NB4 (cell line): ENCODE measurements around the gene TP73.

Source experiments
- POLR2A ChIP-seq: IDR thresholded peaks from 2 replicates; pipeline ENCODE4 v1.6.1; 2011; ENCODE audit warnings: mild to moderate bottlenecking; ENCODE audit not compliant: insufficient read length; ENCODE audit errors: extremely low read depth
- TF ChIP-seq, protein P1 (sequence below): IDR thresholded peaks from one replicate; pipeline ENCODE4 v1.5.1; 2012; ENCODE audit warnings: low read depth, low read length
- TF ChIP-seq, protein P2 (sequence below): IDR thresholded peaks from 2 replicates; pipeline ENCODE4 v1.6.1; 2011; ENCODE audit warnings: low read depth, low read length

DNA sequence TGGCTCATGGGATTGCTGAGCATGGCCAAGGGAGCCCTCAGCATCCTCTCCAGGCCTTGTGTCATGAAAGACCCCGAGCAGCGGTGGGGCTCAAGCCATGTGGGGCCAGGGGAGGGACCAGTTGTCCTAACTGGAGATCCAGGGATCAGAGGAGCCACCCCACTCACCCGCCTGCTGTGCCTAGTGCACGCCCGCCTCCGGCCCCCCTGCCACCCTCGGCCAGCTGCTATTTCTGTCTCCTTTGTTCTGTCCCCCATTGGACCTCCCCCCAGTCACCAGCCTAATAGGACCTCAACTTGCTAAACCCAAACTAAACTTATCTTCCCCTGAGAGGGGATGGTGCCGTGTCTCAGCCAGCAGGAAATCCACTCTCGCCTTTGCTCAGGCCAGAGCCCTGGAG, 44.4 kb downstream of the TP73 start:
- TF ChIP-seq, protein P1, sequence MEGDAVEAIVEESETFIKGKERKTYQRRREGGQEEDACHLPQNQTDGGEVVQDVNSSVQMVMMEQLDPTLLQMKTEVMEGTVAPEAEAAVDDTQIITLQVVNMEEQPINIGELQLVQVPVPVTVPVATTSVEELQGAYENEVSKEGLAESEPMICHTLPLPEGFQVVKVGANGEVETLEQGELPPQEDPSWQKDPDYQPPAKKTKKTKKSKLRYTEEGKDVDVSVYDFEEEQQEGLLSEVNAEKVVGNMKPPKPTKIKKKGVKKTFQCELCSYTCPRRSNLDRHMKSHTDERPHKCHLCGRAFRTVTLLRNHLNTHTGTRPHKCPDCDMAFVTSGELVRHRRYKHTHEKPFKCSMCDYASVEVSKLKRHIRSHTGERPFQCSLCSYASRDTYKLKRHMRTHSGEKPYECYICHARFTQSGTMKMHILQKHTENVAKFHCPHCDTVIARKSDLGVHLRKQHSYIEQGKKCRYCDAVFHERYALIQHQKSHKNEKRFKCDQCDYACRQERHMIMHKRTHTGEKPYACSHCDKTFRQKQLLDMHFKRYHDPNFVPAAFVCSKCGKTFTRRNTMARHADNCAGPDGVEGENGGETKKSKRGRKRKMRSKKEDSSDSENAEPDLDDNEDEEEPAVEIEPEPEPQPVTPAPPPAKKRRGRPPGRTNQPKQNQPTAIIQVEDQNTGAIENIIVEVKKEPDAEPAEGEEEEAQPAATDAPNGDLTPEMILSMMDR = no peak
- TF ChIP-seq POLR2A = no peak
- TF ChIP-seq, protein P2, sequence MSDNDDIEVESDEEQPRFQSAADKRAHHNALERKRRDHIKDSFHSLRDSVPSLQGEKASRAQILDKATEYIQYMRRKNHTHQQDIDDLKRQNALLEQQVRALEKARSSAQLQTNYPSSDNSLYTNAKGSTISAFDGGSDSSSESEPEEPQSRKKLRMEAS = no peak
